Right forelimb (tissue), 1 donor: ENCODE measurements around the gene ARVCF.

Source experiments
- DNase-seq: peaks from one replicate; pipeline ENCODE4 v3.0.0-alpha.2; 2018

The ARVCF gene

GRCh38 chr22:20029550-20030225 lies 13.1 kb upstream of the ARVCF start:
- no peak for DNase-seq

GRCh38 chr22:20028855-20029549 lies 12.4 kb upstream of the ARVCF start:
- DNase-seq, result no peak

- DNase-seq, result peak; percentile 33
Observed at GRCh38 chr22:20027966-20028854, 11.6 kb upstream of the ARVCF start.

- DNase-seq, result peak; percentile 30
Observed at GRCh38 chr22:20026996-20027601, 10.5 kb upstream of the ARVCF start.

- no peak for DNase-seq
Observed at GRCh38 chr22:20026204-20026908, 9.7 kb upstream of the ARVCF start.

GRCh38 chr22:20025401-20026203 lies 9.0 kb upstream of the ARVCF start:
- no peak for DNase-seq

- DNase-seq, result no peak
Observed at GRCh38 chr22:20024650-20025397, 8.2 kb upstream of the ARVCF start.

GRCh38 chr22:20024225-20024624 lies 7.6 kb upstream of the ARVCF start:
- peak; percentile 35 for DNase-seq

- DNase-seq, result no peak
Observed at GRCh38 chr22:20022978-20023613, 6.5 kb upstream of the ARVCF start.

- no peak for DNase-seq
Observed at GRCh38 chr22:20022231-20022977, 5.8 kb upstream of the ARVCF start.

- DNase-seq, result no peak
Observed at GRCh38 chr22:20021196-20022181, 4.9 kb upstream of the ARVCF start.

GRCh38 chr22:20020533-20021195 lies 4.0 kb upstream of the ARVCF start, which contains the start of gene TANGO2:
TANGO2 (plus strand) TSS chr22:20021110; CDS start chr22:20036799, 15,689 bp downstream.
- peak; percentile 95 for DNase-seq

- no peak for DNase-seq
Observed at GRCh38 chr22:20019661-20020532, 3.3 kb upstream of the ARVCF start.

- no peak for DNase-seq
Observed at GRCh38 chr22:20018001-20018400, 1.4 kb upstream of the ARVCF start.

- DNase-seq, result no peak
Observed at GRCh38 chr22:20017622-20017958, 967 bp upstream of the ARVCF start.

- no peak for DNase-seq
Observed at GRCh38 chr22:20015971-20016733, 471 bp downstream of the ARVCF start.
